GM12801 (cell line): ENCODE data around the gene LRRC8D.

ENCODE experiments used
- CTCF ChIP-seq: IDR thresholded peaks from one replicate; pipeline ENCODE4 v1.5.1; 2011; ENCODE audit warnings: control low read depth; ENCODE audit not compliant: insufficient read length; ENCODE audit errors: extremely low read depth

Gene LRRC8D

GRCh38 chr1:89918794-89919155 is 97.9 kb downstream of the LRRC8D start:
- no peak for TF ChIP-seq CTCF

GRCh38 chr1:89919174-89919573 is 98.3 kb downstream of the LRRC8D start:
- no peak for TF ChIP-seq CTCF

- no peak for TF ChIP-seq CTCF
Observed at GRCh38 chr1:89922911-89923310, 102.1 kb downstream of the LRRC8D start.

- TF ChIP-seq CTCF, result no peak
Observed at GRCh38 chr1:89923517-89923916, 102.7 kb downstream of the LRRC8D start.

- no peak for TF ChIP-seq CTCF
Observed at GRCh38 chr1:89927049-89927448, 106.2 kb downstream of the LRRC8D start.

GRCh38 chr1:89927478-89927877 is 106.6 kb downstream of the LRRC8D start:
- no peak for TF ChIP-seq CTCF

GRCh38 chr1:89928506-89928905 is 107.7 kb downstream of the LRRC8D start:
- no peak for TF ChIP-seq CTCF

- TF ChIP-seq CTCF, result no peak
Observed at GRCh38 chr1:89929467-89930063, 108.7 kb downstream of the LRRC8D start.
